Measurements from ENCODE around the gene RPL13A. TPM values are rescaled to one million over a fixed set of nuclear protein-coding genes. Genes with fewer than 3 reads are reported as not detected.

The RPL13A gene
- 2,146 TPM for total RNA-seq

GRCh38 chr19:49487277-49488045, at the start of gene RPL13A:
TSS of gene RPL13A (plus strand) at chr19:49487608. CDS start at chr19:49487630, 22 bp downstream.

GRCh38 chr19:49441210-49441959, 46.0 kb upstream of the RPL13A start, which contains the start of gene SLC17A7:
TSS of gene SLC17A7 (minus strand) at chr19:49441527. CDS start at chr19:49441379, 148 bp downstream.

GRCh38 chr19:49451430-49452181, 35.8 kb upstream of the RPL13A start, which contains the start of gene PIH1D1:
TSS of gene PIH1D1 (minus strand) at chr19:49451814. CDS start at chr19:49451574, 240 bp downstream.

GRCh38 chr19:49453013-49453756, 34.2 kb upstream of the RPL13A start, which contains the start of gene ALDH16A1:
TSS of gene ALDH16A1 (plus strand) at chr19:49453225. CDS start at chr19:49453332, 107 bp downstream.

GRCh38 chr19:49473868-49474541, 13.4 kb upstream of the RPL13A start, which contains the start of gene FLT3LG:
TSS of gene FLT3LG (plus strand) at chr19:49474215. CDS start at chr19:49474640, 425 bp downstream.

Small RNA genes lying within 50 kb of the gene (small RNA-seq; reads per million reads assigned to genes)
- gene COX6CP7 (ENCODE audit: low replicate concordance): not detected
- gene MIR150 (ENCODE audit: low replicate concordance): 7.4 reads per million, percentile 89 among the genes with 10 or more reads in this experiment
- gene SNORD32A (ENCODE audit: low replicate concordance): not detected
- gene SNORD33 (ENCODE audit: low replicate concordance): not detected
- gene SNORD34 (ENCODE audit: low replicate concordance): not detected
- not detected for gene SNORD35A (ENCODE audit: low replicate concordance)
- not detected for gene SNORD35B (ENCODE audit: low replicate concordance)

Other genes with a start within 250 kb of the RPL13A start
- gene SLC6A16, start 162.4 kb upstream of the RPL13A start, total RNA-seq: 0.94 TPM
- gene CD37, start 152.2 kb upstream of the RPL13A start, total RNA-seq: 0.94 TPM
- gene TEAD2, start 125.2 kb upstream of the RPL13A start, total RNA-seq: 9.4 TPM
- 1.9 TPM for gene DKKL1, start 123.7 kb upstream of the RPL13A start, total RNA-seq
- gene KASH5, start 99.4 kb upstream of the RPL13A start, total RNA-seq: not detected
- gene PTH2, start 64.2 kb upstream of the RPL13A start, total RNA-seq: not detected
- gene GFY, start 62.2 kb upstream of the RPL13A start, total RNA-seq: not detected
- gene SLC17A7, start 46.1 kb upstream of the RPL13A start, total RNA-seq: 36.6 TPM
- gene PIH1D1, start 35.8 kb upstream of the RPL13A start, total RNA-seq: 62.9 TPM
- gene ALDH16A1, start 34.4 kb upstream of the RPL13A start, total RNA-seq: 7.5 TPM
- gene FLT3LG, start 13.4 kb upstream of the RPL13A start, total RNA-seq: not detected
- gene RPS11, start 8.8 kb downstream of the RPL13A start, total RNA-seq: 4,186 TPM
- gene FCGRT, start 25.1 kb downstream of the RPL13A start, total RNA-seq: 11.6 TPM
- 4.7 TPM for gene RCN3, start 40.4 kb downstream of the RPL13A start, total RNA-seq
- 32.9 TPM for gene NOSIP, start 92.9 kb downstream of the RPL13A start, total RNA-seq
- 0.94 TPM for gene PRRG2, start 93.7 kb downstream of the RPL13A start, total RNA-seq
- 15.3 TPM for gene PRR12, start 103.6 kb downstream of the RPL13A start, total RNA-seq
- gene RRAS, start 152.5 kb downstream of the RPL13A start, total RNA-seq: 0.94 TPM
- gene SCAF1, start 154.6 kb downstream of the RPL13A start, total RNA-seq: 18.8 TPM
- gene IRF3, start 178.2 kb downstream of the RPL13A start, total RNA-seq: 11.3 TPM
- not detected for gene BCL2L12, start 178.3 kb downstream of the RPL13A start, total RNA-seq
- 243 TPM for gene PRMT1, start 189.7 kb downstream of the RPL13A start, total RNA-seq
- gene ADM5, start 202.0 kb downstream of the RPL13A start, total RNA-seq: 1.9 TPM
- gene CPT1C, start 203.5 kb downstream of the RPL13A start, total RNA-seq: 58.5 TPM